ENCODE data around the gene DICER1.

GRCh38 chr14:95134304-95134933, 22.9 kb downstream of the DICER1 start:
- TF ChIP-seq, protein P1, sequence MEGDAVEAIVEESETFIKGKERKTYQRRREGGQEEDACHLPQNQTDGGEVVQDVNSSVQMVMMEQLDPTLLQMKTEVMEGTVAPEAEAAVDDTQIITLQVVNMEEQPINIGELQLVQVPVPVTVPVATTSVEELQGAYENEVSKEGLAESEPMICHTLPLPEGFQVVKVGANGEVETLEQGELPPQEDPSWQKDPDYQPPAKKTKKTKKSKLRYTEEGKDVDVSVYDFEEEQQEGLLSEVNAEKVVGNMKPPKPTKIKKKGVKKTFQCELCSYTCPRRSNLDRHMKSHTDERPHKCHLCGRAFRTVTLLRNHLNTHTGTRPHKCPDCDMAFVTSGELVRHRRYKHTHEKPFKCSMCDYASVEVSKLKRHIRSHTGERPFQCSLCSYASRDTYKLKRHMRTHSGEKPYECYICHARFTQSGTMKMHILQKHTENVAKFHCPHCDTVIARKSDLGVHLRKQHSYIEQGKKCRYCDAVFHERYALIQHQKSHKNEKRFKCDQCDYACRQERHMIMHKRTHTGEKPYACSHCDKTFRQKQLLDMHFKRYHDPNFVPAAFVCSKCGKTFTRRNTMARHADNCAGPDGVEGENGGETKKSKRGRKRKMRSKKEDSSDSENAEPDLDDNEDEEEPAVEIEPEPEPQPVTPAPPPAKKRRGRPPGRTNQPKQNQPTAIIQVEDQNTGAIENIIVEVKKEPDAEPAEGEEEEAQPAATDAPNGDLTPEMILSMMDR (IDR thresholded peaks at IDR 0.05) = no peak
- TF ChIP-seq EP300 (IDR thresholded peaks at IDR 0.05) = no peak
